GM19438 (cell line): ENCODE results near the gene FBN3.
"Not testable (repeated sequence)": the region's sequence is repeated elsewhere in the genome, so short reads cannot be mapped to it uniquely, and the experiment has no call there.

Source experiments
- ATAC-seq: cut with Tn5 transposase; IDR thresholded peaks from one replicate; pipeline ENCODE4 v1.9.1; 2021; ENCODE audit warnings: low read depth; ENCODE audit not compliant: unreplicated experiment

FBN3 gene

DNA sequence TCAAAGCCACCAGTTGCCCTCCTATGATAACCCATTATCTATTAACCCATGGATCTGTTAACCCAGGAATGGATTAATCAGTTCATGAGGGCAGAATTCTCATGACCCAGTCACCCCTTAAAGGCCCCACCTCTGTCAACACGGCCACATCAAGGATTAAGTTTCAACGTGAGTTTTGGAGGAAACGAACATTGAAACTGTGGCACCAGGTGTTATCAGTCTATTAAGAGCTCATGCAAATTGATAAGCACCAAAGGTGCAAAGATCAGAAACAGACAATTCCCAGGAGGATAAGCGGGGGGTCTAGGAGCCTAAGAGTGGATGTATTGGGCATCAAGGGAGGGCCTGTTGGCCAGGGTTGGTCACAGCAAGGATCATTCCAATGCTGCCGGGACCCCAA lies 124.1 kb downstream of the FBN3 start:
- ATAC-seq = no peak

DNA sequence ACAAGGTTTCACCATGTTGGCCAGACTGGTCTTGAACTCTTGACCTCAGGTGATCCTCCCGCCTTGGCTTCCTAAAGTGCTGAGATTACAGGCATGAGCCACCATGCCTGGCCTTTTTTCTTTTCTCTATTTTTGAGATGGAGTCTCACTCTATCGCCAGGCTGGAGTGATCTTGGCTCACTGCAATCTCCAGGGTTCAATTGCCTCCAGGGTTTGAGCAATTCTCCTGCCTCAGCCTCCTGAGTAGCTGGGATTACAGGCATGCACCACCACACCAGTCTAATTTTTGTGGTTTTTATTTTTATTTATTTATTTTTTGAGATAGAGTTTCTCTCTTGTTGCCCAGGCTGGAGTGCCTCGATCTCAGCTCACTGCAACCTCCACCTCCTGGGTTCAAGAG lies 125.1 kb downstream of the FBN3 start:
- ATAC-seq = not testable (repeated sequence)

DNA sequence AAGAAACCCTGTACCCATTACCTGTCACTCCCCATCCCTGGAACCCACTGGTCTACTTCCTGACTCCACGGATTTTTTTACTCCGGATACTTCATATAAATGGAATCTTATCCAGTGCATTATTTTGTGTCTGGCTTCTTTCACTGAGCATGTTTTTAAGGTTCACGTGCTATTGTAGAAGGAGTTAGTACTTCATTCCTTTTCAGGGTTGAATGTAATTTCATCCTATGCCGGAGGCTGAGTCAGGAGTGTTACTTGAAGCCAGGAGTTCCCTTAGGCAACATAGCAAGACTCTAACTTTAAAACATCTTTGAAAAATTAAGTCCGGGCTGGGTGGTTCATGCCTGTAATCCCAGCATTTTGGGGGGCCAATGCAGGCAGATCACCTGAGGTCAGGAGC lies 126.0 kb downstream of the FBN3 start:
- no peak for ATAC-seq

DNA sequence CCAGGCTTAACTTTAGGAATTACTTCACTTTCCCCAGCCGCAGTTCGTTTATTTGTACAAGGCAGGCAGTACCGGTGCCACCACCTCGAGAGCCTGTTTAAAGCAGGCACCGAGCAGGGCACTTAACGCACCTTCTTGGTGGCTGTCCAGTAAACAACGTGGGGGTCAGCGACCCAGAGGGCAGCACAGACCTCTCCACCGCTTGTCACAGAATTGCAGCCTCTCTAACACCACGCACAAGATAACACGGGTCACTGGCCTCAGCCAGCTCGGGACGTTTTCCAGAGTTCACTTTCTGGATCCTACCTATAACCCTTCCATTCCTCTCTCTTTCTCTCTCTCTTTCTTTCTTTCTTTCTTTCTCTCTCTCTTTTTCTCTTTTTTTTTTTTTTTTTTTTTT lies 127.1 kb downstream of the FBN3 start:
- no peak for ATAC-seq

DNA sequence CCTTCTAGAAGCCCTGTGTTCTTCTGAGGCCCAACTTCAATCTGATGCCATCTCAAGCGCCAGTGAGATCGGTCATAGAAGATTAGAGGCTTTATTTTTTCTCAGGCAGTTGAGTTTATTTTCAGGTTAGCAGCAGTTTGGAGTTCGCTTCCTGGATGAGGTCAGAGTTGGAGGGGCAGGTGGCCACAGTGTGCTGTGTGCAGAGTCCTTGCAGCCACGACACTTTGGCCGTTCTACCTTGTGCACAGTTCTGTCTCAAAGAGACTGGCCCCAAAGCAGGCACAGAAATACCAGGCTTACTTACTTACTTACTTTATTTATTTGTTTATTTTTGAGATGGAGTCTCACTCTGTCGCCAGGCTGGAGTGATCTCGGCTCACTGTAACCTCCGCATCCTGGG lies 128.0 kb downstream of the FBN3 start:
- no peak for ATAC-seq

DNA sequence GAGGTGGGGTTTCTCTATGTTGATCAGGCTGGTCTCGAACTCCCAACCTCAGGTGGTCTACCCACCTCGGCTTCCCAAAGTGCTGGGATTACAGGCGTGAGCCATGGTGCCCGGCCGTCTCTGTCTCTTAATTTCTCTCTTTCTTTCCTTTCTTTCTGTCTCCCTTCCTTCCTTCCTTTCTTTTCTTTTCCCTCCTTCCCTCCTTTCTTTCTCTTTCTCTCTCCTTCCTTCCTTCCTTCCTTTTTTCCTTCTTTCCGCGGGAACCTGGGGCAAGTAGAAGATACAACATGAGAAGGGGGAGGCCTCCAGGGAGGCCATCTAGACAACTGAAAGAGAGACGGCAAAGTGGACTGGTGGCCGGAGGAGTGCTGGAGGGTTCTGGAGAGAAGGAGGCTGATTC lies 128.7 kb downstream of the FBN3 start:
- no peak for ATAC-seq

DNA sequence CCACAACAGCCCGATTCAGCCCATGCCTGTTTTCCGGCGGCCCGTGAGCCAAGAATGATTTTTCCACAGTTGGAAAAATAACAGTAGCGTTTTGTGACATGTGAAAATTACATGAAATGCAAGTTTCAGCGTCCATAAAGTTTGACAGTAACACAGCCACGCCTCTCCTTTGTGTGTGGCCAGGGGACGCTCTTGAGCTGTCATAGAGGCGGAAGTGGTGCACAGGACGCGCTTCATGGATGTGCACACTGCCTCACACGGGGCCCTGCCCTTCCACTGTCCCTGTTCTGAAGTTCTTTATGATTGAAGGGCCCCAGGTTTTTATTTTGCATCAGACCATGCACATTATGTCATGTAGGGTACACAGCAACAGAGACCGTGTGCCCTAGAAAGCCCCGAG lies 131.6 kb downstream of the FBN3 start:
- ATAC-seq = no peak
